HT1080 (cell line): ENCODE results near the gene FMNL3. TPM values are rescaled to one million over a fixed set of nuclear protein-coding genes. Genes with fewer than 3 reads are reported as not detected.
"Not testable (repeated sequence)": the region's sequence is repeated elsewhere in the genome, so short reads cannot be mapped to it uniquely, and the experiment has no call there.

Source experiments
- DNase-seq: peaks from one replicate; pipeline ENCODE4 v3.0.0-alpha.2; 2015; ENCODE audit warnings: low read depth
- total RNA-seq: library from RNA; depleted of rRNA; stranded (reverse); fragments of >200 nt; shearing (Covaris generic); gene quantifications from 2 replicates; pipeline ENCODE4 v1.2.3, GENCODE V29; 2014

The FMNL3 gene
- total RNA-seq, 1 experiment from 2014 or later = 44.5 TPM

GRCh38 chr12:49713952-49714351 is 6.7 kb upstream of the FMNL3 start:
- DNase-seq = not testable (repeated sequence)

GRCh38 chr12:49708851-49709250 is 1.6 kb upstream of the FMNL3 start:
- no peak for DNase-seq

- no peak for DNase-seq
These were observed 575 bp upstream of the FMNL3 start for GRCh38 chr12:49707812-49708147.

GRCh38 chr12:49706351-49707127 is 666 bp downstream of the FMNL3 start:
- peak; percentile 19 for DNase-seq

GRCh38 chr12:49705479-49706134 is 1.6 kb downstream of the FMNL3 start:
- DNase-seq = peak; percentile 95

- DNase-seq = peak; percentile 88
These were observed 3.5 kb downstream of the FMNL3 start for GRCh38 chr12:49703647-49704137.

GRCh38 chr12:49702676-49703215 is 4.5 kb downstream of the FMNL3 start:
- no peak for DNase-seq

- DNase-seq = no peak
These were observed 5.2 kb downstream of the FMNL3 start for GRCh38 chr12:49702009-49702408.

GRCh38 chr12:49698619-49699545 is 8.3 kb downstream of the FMNL3 start:
- peak; percentile 74 for DNase-seq

- no peak for DNase-seq
These were observed 9.4 kb downstream of the FMNL3 start for GRCh38 chr12:49697808-49698207.

- no peak for DNase-seq
These were observed 10.5 kb downstream of the FMNL3 start for GRCh38 chr12:49696723-49697122.

- DNase-seq = peak; percentile 48
These were observed 13.2 kb downstream of the FMNL3 start for GRCh38 chr12:49693931-49694444.

- DNase-seq = no peak
These were observed 14.4 kb downstream of the FMNL3 start for GRCh38 chr12:49692851-49693250.

GRCh38 chr12:49689785-49690184 is 17.4 kb downstream of the FMNL3 start:
- no peak for DNase-seq

- no peak for DNase-seq
These were observed 18.0 kb downstream of the FMNL3 start for GRCh38 chr12:49689237-49689636.

- no peak for DNase-seq
These were observed 19.3 kb downstream of the FMNL3 start for GRCh38 chr12:49687941-49688340.

GRCh38 chr12:49684310-49684854 is 22.8 kb downstream of the FMNL3 start:
- no peak for DNase-seq

GRCh38 chr12:49683599-49684309 is 23.5 kb downstream of the FMNL3 start:
- DNase-seq = no peak

- no peak for DNase-seq
These were observed 27.1 kb downstream of the FMNL3 start for GRCh38 chr12:49680075-49680474.

GRCh38 chr12:49678711-49679110 is 28.5 kb downstream of the FMNL3 start:
- DNase-seq = no peak
